DMS153 treated with DMSO at 0.1 percent for 48 hours (cell line): ENCODE results near the gene CBR3.

ENCODE experiments used
- DNase-seq: peaks from one replicate; lab custom pipeline; 2025; ENCODE audit not compliant: unreplicated experiment; lab: John Stamatoyannopoulos, UW

CBR3 gene

GRCh38 chr21:36155603-36156338 is 20.9 kb downstream of the CBR3 start:
- peak; percentile 32 for DNase-seq

- peak; percentile 95 for DNase-seq
Measured at GRCh38 chr21:36156339-36156814, 21.5 kb downstream of the CBR3 start.

DNA sequence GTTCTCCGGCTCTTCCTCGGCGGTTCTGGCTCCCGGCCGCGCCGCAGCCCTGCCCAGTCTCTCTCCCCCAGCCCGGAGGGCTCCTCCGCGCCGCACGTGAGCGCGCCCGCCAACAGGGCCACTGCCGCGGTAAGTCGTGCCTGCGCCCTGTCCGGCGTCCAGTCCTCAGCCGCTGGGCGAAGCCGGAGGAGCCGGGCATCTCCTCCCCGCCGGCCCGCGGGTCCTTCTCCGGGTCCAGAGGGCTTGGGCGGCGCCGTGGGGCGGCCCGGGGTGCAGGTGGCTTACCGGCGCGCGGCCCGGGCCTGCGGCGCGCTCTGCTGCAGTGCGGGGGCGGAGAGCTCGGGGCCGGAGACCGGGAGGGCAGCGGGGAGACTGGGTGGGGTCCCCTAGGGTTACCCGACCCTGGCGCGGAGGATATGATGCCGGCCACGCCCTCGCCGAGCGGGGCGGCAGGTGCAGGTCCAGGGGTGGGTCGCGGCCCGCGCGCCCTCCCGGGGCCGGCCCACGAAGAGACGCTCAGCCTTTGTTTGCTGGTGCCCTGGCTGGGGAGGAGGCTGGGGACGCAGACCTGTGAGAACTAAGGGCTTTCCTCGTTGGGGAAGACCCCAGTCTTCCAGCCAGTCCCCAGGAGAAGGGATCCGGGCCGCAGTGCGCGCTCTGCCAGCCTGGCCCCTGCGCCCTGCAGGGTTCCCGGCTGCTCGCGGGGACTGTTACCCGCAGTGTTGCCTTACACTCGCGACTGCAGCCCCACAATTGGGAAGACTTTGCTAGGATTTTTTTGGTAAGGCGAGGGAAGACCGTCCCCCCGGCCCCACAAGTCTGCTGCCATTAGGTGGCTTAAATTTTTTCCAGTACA is 22.2 kb downstream of the CBR3 start, which contains the start of gene DOP1B:
Gene DOP1B, plus strand, starts transcription at position 10 of the 856 bp plus-strand sequence. CDS start 7,910 bp downstream, outside the sequence.
- DNase-seq: no peak

GRCh38 chr21:36159356-36159921 is 24.6 kb downstream of the CBR3 start:
- no peak for DNase-seq

- no peak for DNase-seq
Measured at GRCh38 chr21:36160850-36161178, 25.9 kb downstream of the CBR3 start.

- DNase-seq: no peak
Measured at GRCh38 chr21:36162631-36163030, 27.8 kb downstream of the CBR3 start.

DNA sequence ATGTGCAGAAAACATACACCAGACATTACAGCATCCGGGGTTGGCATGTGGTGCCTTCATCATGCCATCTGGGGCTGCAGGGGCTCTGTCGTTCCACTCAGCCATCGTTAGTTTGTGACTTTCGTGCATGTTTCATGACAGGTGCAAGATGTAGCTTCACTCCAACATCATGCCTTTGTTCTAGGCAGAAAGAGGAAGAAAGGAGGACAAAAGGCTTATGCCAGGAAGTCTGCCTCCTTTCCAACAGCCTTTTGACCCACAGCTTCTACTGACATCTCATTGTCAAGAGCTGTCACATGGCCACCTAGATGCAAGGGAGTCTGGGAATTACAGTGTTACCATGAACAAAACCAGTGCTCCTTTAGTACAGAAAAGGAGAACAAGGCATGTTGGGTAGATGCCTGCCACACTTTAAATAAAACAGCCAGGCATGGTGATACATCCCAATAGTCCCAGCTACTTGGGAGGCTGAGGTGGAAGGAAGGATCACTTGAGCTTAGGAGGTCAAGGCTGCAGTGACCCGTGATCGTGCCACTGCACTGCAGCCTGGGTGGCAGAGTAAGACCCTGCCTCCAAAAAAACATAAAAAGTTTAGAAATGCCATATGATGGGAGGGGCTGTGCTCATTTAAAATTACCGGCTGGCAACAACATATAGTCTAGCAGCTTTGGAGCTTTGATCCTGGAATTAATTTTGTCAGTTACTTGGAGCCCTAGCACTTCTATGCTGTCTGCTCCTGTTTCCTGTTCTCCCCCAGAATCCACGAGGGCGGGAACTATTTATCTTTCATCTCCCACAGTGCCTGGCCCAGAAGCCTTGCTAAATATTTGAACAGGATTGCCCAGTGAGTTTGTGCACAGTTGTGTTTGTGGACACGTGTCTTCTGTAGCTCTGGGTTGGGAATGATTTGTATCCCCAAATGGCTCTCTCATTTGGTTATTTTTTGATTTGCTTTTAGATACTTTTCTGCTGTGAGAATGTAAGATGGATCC is 29.2 kb downstream of the CBR3 start:
- peak; percentile 58 for DNase-seq

DNA sequence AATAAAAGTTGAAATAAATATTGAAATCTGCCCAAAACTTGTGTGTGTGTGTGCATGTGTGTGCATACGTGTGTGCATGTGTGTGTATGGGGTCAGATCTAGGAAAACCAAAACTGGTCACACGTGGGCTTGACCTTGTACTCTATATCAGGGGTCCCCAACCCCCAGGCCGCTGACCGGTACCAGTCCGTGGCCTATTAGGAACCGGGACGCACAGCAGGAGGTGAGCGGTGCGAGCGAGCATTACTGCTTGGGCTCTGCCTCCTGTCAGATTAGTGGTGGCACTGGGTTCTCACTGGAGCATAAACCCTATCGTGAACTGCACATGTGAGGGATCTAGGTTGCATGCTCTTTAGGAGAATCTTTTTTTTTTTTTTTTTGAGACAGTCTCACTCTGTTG is 30.5 kb downstream of the CBR3 start:
- DNase-seq: no peak

- DNase-seq: no peak
Measured at GRCh38 chr21:36166705-36167104, 31.8 kb downstream of the CBR3 start.

DNA sequence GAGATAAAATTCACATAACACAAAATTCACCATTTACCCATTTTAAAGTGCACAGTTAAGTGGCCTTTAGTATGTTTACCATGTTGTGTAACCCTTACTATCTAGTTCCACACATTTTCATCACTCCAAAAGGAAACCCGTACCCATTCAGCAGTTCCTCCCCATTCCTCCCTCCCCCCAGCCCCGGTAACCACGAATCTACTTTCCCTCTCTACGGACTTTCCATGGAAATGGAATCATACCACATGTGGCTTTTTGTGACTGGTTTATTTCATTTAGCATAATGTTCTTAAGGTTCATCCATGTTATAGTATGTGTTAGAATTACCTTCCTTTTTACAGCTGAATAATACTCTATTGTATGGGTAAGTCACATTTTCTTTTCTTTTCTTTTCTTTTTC is 32.7 kb downstream of the CBR3 start:
- no peak for DNase-seq

GRCh38 chr21:36169470-36170128 is 34.7 kb downstream of the CBR3 start:
- no peak for DNase-seq

DNA sequence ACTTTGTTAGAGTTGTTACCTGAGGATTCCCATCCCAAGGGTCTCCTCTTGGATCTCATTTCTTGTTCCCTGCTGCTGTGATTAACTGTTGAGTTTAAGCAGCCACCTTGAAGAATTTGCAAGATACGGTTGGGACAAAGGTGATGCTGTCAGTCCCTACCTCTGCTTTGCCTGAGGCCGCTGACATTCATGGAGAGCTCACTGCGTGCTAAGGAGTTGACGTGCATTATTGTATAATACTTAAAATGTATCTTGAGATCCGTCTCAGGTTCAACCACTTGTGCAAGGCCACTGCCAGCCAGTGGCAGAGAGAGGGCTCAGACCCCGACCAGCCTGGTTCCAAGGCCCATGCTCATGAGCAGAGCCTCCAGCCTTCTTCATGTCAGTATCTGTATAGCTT is 35.9 kb downstream of the CBR3 start:
- DNase-seq: no peak

DNA sequence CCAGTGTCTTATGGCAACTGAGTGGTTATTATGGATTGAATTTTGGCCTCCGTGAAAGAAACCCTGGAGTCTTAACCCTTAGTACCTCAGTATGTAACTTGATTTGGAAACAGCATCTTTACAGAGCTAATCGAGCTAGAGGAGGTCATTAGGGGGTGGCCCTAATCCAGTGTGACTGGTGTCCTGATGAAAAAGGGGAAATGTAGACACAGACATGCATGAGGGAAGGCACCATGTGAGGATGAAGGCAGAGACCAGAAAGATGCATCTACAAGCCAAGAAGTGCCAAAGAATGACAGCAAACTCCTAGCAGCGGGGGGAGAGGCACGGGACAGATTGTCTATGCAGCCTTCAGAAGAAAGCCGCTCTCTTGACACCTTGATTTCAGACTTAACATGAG is 36.5 kb downstream of the CBR3 start:
- no peak for DNase-seq

DNA sequence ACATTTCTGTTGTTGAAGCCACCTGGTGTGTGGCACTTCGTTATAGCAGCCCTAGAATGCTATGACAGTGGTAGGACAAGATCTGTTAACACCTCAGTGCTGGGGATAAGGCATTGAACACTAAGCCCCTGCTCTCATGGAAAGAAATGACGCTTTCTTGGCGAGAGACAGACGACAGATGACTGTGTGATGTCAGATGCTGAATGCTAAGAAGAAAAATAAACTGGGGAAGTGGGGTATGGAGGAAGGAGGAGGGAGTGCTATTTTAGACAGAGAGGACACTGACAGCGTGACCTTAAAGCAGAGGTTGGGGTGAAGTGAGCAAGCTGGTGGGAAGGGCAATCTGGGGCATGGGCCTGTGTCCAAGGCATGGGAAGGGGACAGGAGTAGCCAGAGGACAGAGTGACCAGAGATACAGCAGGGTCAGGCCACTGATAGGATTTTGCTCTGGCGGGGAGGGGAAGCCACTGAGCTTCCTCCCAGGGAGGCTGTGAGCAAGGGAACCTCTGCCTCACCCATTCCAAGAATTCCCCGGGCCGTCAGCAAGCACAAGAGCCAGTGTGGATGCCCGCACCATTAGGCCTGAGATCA is 37.0 kb downstream of the CBR3 start:
- no peak for DNase-seq

- DNase-seq: no peak
Measured at GRCh38 chr21:36174780-36175179, 39.9 kb downstream of the CBR3 start.

GRCh38 chr21:36175771-36176565 is 41.1 kb downstream of the CBR3 start:
- DNase-seq: no peak

DNA sequence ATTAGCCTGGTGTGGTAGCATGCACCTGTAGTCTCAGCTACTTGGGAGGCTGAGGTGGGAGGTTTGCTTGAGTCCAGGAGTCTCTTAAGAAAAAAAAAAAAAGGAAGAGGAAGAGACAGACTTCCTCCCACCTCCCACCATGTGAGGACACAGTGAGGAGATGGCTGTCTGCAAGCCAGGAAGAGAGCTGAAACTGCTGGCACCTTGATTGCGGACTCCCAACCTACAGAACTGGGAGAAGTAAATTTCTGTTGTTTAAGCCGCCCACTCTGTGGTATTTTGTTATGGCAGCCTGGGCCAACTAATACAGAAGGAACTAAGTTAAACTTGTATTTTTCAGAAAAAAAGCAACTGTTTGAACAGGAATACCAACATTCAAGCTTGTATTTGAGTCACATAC is 43.5 kb downstream of the CBR3 start:
- no peak for DNase-seq

DNA sequence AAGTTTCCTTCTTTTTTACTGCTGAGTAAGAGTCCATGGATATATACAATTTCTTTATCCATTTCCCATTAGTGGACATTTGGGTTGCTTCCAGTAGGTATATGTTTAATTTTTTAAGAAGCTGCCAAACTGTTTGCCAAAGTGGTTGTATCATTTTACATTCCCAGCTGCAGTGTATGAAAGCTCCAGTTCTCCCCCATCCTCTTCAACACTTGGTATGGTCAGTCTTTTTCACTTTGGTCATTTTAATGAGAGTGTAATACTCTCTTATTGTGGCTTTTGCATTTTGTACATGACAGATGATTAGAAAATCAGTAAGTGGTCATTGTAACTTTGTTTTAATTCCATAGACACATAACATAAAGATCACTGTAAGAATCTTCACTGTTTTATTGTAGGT is 44.3 kb downstream of the CBR3 start:
- no peak for DNase-seq

DNA sequence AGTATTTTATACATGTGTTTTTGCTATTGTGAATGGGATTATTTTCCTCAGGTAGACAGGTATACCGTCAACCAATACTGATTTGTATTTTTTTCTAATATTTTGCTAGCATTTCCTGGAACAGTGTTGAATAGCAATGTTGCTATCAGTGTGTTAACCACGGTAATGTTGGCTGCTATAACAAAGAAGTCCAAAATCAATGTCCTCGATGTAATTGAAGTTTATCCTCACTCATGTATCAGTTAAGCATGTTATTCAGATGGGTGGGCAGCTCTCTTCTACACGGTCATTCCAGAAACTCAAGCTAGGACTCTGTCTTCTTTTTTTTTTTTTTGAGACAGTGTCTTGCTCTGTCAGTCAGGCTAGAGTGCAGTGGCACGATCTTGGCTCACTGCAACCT is 46.1 kb downstream of the CBR3 start:
- no peak for DNase-seq
